H9 (cell line): ENCODE results near the gene PKIB. TPM values are rescaled to one million over a fixed set of nuclear protein-coding genes. Genes with fewer than 3 reads are reported as not detected.
A peak's percentile ranks its signal among the peaks of the same experiment; 100 is the strongest.

Experiments used
- DNase-seq: peaks from one replicate; pipeline ENCODE4 v3.0.0-alpha.2; 2017
- H2AFZ ChIP-seq: one replicate; pipeline ENCODE4 v1.6.1; 2013; ENCODE audit warnings: mild to moderate bottlenecking, low read length, control low read depth, moderate library complexity
- H2AK5ac ChIP-seq: 2 replicates; pipeline ENCODE4 v1.6.1; 2013; ENCODE audit warnings: low read length, control low read depth, mixed read lengths; ENCODE audit not compliant: insufficient read length
- H2BK120ac ChIP-seq: one replicate; pipeline ENCODE4 v1.6.1; 2013; ENCODE audit warnings: low read depth, mild to moderate bottlenecking, low read length, control low read depth, inconsistent platforms; ENCODE audit not compliant: poor library complexity, severe bottlenecking
- H2BK12ac ChIP-seq: 2 replicates; pipeline ENCODE4 v1.6.1; 2013; ENCODE audit warnings: low read length, control low read depth, mixed read lengths, low read depth; ENCODE audit not compliant: insufficient read length
- H2BK15ac ChIP-seq: 2 replicates; pipeline ENCODE4 v1.6.1; 2013; ENCODE audit warnings: low read depth, low read length, control low read depth
- H2BK20ac ChIP-seq: one replicate; pipeline ENCODE4 v1.6.1; 2013; ENCODE audit warnings: low read depth, mild to moderate bottlenecking, low read length, control low read depth, inconsistent platforms; ENCODE audit not compliant: poor library complexity, severe bottlenecking
- H2BK5ac ChIP-seq: 2 replicates; pipeline ENCODE4 v1.6.1; 2013; ENCODE audit warnings: low read length, control low read depth, mixed read lengths; ENCODE audit not compliant: insufficient read length
- H3K14ac ChIP-seq: 2 replicates; pipeline ENCODE4 v1.6.1; 2013; ENCODE audit warnings: low read length, control low read depth; ENCODE audit not compliant: insufficient read depth
- H3K18ac ChIP-seq: 2 replicates; pipeline ENCODE4 v1.6.1; 2013; ENCODE audit warnings: low read depth, mild to moderate bottlenecking, mixed read lengths, low read length, control low read depth; ENCODE audit not compliant: insufficient read length
- H3K23ac ChIP-seq: 2 replicates; pipeline ENCODE4 v1.6.1; 2013; ENCODE audit warnings: low read length, control low read depth, mixed read lengths, low read depth; ENCODE audit not compliant: insufficient read length
- H3K23me2 ChIP-seq: 2 replicates; pipeline ENCODE4 v1.6.1; 2013; ENCODE audit warnings: low read depth, mild to moderate bottlenecking, mixed read lengths, low read length, control low read depth; ENCODE audit not compliant: insufficient read length, poor library complexity, severe bottlenecking
- H3K27ac ChIP-seq: 2 replicates; pipeline ENCODE4 v1.5.1; 2013; ENCODE audit warnings: low read length, control low read depth, mixed read lengths, low read depth; ENCODE audit not compliant: insufficient read length
- H3K27me3 ChIP-seq: 2 replicates; pipeline ENCODE4 v1.6.1; 2013; ENCODE audit warnings: low read length, control low read depth, inconsistent platforms; ENCODE audit not compliant: insufficient read depth
- H3K4ac ChIP-seq: 2 replicates; pipeline ENCODE4 v1.6.1; 2013; ENCODE audit warnings: low read depth, mild to moderate bottlenecking, control low read depth, inconsistent platforms, low read length, moderate library complexity
- H3K4me1 ChIP-seq: 2 replicates; pipeline ENCODE4 v1.6.1; 2013; ENCODE audit warnings: low read length, control low read depth, inconsistent platforms; ENCODE audit not compliant: insufficient read depth
- H3K4me2 ChIP-seq: 2 replicates; pipeline ENCODE4 v1.6.1; 2013; ENCODE audit warnings: low read length, control low read depth, mixed read lengths; ENCODE audit not compliant: insufficient read length, insufficient read depth
- H3K56ac ChIP-seq: 2 replicates; pipeline ENCODE4 v1.6.1; 2013; ENCODE audit warnings: low read depth, mild to moderate bottlenecking, mixed read lengths, low read length, control low read depth; ENCODE audit not compliant: insufficient read length
- H3K79me1 ChIP-seq: 2 replicates; pipeline ENCODE4 v1.6.1; 2013; ENCODE audit warnings: low read depth, mild to moderate bottlenecking, moderate library complexity, low read length, control low read depth, inconsistent platforms; ENCODE audit not compliant: insufficient read depth, poor library complexity, severe bottlenecking
- H3K79me2 ChIP-seq: 2 replicates; pipeline ENCODE4 v1.6.1; 2013; ENCODE audit warnings: low read length, control low read depth, inconsistent platforms; ENCODE audit not compliant: insufficient read depth
- H3K9ac ChIP-seq: 2 replicates; pipeline ENCODE4 v1.6.1; 2013; ENCODE audit warnings: low read length, control low read depth, mixed read lengths; ENCODE audit not compliant: insufficient read length; ENCODE audit errors: extremely low read depth
- H3K9me3 ChIP-seq: one replicate; pipeline ENCODE4 v1.6.1; 2013; ENCODE audit warnings: low read depth, low read length, inconsistent platforms; ENCODE audit not compliant: control insufficient read depth
- H3T11ph ChIP-seq: one replicate; pipeline ENCODE4 v1.6.1; 2013; ENCODE audit warnings: mild to moderate bottlenecking, low read length, control low read depth, inconsistent platforms
- H4K20me1 ChIP-seq: one replicate; pipeline ENCODE4 v1.6.1; 2013; ENCODE audit not compliant: control insufficient read depth, insufficient read length, insufficient read depth
- H4K5ac ChIP-seq: 2 replicates; pipeline ENCODE4 v1.6.1; 2013; ENCODE audit warnings: low read depth, mild to moderate bottlenecking, mixed read lengths, low read length, control low read depth; ENCODE audit not compliant: insufficient read length
- H4K8ac ChIP-seq: replicated peaks from 2 replicates; pipeline ENCODE4 v1.6.1; 2013; ENCODE audit warnings: low read length, control low read depth, mixed read lengths, low read depth; ENCODE audit not compliant: insufficient read length
- H4K91ac ChIP-seq: 2 replicates; pipeline ENCODE4 v1.6.1; 2013; ENCODE audit warnings: low read depth, mild to moderate bottlenecking, moderate library complexity, mixed read lengths, low read length, control low read depth; ENCODE audit not compliant: insufficient read length
- H3K27ac Mint-ChIP-seq, 3 experiments: 2 replicates in 2 of 3; 3 replicates in 1 of 3; pipeline ENCODE4 v1.8.0; 2020 to 2021; ENCODE audit warnings: mixed read lengths in 3 of 3, mild to moderate bottlenecking in 1 of 3, moderate library complexity in 1 of 3
- H3K27me3 Mint-ChIP-seq: 2 replicates; pipeline ENCODE4 v1.8.0; 2021; ENCODE audit warnings: low read depth, mild to moderate bottlenecking, moderate library complexity, mixed read lengths
- H3K36me3 Mint-ChIP-seq, 3 experiments: 2 replicates in 2 of 3; 3 replicates in 1 of 3; pipeline ENCODE4 v1.8.0; 2020 to 2021; ENCODE audit warnings: low read depth in 3 of 3, mixed read lengths in 3 of 3; ENCODE audit not compliant: insufficient read depth in 1 of 3
- H3K4me1 Mint-ChIP-seq, 2 experiments: 2 replicates each; pipeline ENCODE4 v1.8.0; 2020; ENCODE audit warnings: mixed read lengths in 2 of 2
- H3K4me3 Mint-ChIP-seq, 2 experiments: 2 replicates in 1 of 2; 3 replicates in 1 of 2; pipeline ENCODE4 v1.8.0; 2020 to 2021; ENCODE audit warnings: mild to moderate bottlenecking in 2 of 2, mixed read lengths in 2 of 2, moderate library complexity in 1 of 2
- H3K9me3 Mint-ChIP-seq, 2 experiments: 2 replicates in 1 of 2; 3 replicates in 1 of 2; pipeline ENCODE4 v1.8.0; 2020; ENCODE audit warnings: mild to moderate bottlenecking in 2 of 2, mixed read lengths in 2 of 2, moderate library complexity in 1 of 2
- WGBS: extraction: QIAGEN DNeasy Blood & Tissue Kit; methylation state at CpG from one replicate; pipeline ENCODE4 v1.1.7; 2013; ENCODE audit warnings: missing lambda C conversion rate, low lambda C conversion rate, mixed read lengths; ENCODE audit not compliant: insufficient read length; ENCODE audit errors: extremely low coverage; 5-methylcytosine and 5-hydroxymethylcytosine counted together
- total RNA-seq: library from RNA; stranded (reverse); gene quantifications from 2 replicates; pipeline ENCODE4 v1.2.1, GENCODE V29; 2021
- TF ChIP-seq, protein P1 (sequence below): fragments of 200-600 bp; sonication (generic); conservative IDR thresholded peaks from 3 replicates; pipeline ENCODE4 v1.8.0; 2021; ENCODE audit warnings: antibody characterized with exemption, mild to moderate bottlenecking

PKIB gene
- total RNA-seq, 1 experiment from 2014 or later: 46.5 TPM

GRCh38 chr6:122568797-122569221 is 41.4 kb upstream of the PKIB start:
- WGBS: no CpG with 5 or more reads among the region's 3 CpGs
- peaks cover 0 to 44% (median 8%) of the 10 kb centered on the region in 3 experiments; a peak in 5 of 7 replicates for H3K36me3 Mint-ChIP-seq
- Histone ChIP-seq H3K27ac (no peak overlapping the region), H2BK5ac (no peak overlapping the region), H3K14ac (no peak overlapping the region), H4K20me1 (no peaks in the 10 kb centered on the region), H2AK5ac (no peak overlapping the region), H4K8ac (peak overlapping the region; percentile 18), H3K56ac (no peak overlapping the region), H4K5ac (no peak overlapping the region), H3K23ac (no peak overlapping the region), H2BK20ac (no peak overlapping the region), H3K23me2 (no peaks in the 10 kb centered on the region), H3K4me1 (no peaks in the 10 kb centered on the region), H3T11ph (no peak overlapping the region), H4K91ac (no peak overlapping the region), H2BK12ac (no peak overlapping the region), H3K9me3 (no peaks in the 10 kb centered on the region), H2BK120ac (no peak overlapping the region), H3K4ac (no peak overlapping the region), H3K27me3 (no peaks in the 10 kb centered on the region), H3K18ac (no peak overlapping the region), H2BK15ac (no peak overlapping the region), H2AFZ (no peak overlapping the region), H3K79me1 (peaks cover 2% of the 10 kb centered on the region), H3K79me2 (no peaks in the 10 kb centered on the region), H3K4me2 (no peak overlapping the region), H3K9ac (no peak overlapping the region)
- peaks cover 7 to 11% of the 10 kb centered on the region in 2 experiments; a peak in 4 of 5 replicates for H3K9me3 Mint-ChIP-seq
- TF ChIP-seq, protein P1, sequence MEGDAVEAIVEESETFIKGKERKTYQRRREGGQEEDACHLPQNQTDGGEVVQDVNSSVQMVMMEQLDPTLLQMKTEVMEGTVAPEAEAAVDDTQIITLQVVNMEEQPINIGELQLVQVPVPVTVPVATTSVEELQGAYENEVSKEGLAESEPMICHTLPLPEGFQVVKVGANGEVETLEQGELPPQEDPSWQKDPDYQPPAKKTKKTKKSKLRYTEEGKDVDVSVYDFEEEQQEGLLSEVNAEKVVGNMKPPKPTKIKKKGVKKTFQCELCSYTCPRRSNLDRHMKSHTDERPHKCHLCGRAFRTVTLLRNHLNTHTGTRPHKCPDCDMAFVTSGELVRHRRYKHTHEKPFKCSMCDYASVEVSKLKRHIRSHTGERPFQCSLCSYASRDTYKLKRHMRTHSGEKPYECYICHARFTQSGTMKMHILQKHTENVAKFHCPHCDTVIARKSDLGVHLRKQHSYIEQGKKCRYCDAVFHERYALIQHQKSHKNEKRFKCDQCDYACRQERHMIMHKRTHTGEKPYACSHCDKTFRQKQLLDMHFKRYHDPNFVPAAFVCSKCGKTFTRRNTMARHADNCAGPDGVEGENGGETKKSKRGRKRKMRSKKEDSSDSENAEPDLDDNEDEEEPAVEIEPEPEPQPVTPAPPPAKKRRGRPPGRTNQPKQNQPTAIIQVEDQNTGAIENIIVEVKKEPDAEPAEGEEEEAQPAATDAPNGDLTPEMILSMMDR: no peak
- H3K4me1 Mint-ChIP-seq: peaks cover 5% of the 10 kb centered on the region in 2 experiments; a peak in 2 of 4 replicates
- H3K27ac Mint-ChIP-seq: no peak overlapping the region; a peak in 1 of 7 replicates
- H3K27me3 Mint-ChIP-seq: no peaks in the 10 kb centered on the region
- DNase-seq: no peak
- no peak overlapping the region for H3K4me3 Mint-ChIP-seq
